ENCODE results near the gene PUSL1. TPM values are rescaled to one million over a fixed set of nuclear protein-coding genes. Genes with fewer than 3 reads are reported as not detected.

The PUSL1 gene
- total RNA-seq, 1 experiment from 2014 or later, result 31.3 TPM

DNA sequence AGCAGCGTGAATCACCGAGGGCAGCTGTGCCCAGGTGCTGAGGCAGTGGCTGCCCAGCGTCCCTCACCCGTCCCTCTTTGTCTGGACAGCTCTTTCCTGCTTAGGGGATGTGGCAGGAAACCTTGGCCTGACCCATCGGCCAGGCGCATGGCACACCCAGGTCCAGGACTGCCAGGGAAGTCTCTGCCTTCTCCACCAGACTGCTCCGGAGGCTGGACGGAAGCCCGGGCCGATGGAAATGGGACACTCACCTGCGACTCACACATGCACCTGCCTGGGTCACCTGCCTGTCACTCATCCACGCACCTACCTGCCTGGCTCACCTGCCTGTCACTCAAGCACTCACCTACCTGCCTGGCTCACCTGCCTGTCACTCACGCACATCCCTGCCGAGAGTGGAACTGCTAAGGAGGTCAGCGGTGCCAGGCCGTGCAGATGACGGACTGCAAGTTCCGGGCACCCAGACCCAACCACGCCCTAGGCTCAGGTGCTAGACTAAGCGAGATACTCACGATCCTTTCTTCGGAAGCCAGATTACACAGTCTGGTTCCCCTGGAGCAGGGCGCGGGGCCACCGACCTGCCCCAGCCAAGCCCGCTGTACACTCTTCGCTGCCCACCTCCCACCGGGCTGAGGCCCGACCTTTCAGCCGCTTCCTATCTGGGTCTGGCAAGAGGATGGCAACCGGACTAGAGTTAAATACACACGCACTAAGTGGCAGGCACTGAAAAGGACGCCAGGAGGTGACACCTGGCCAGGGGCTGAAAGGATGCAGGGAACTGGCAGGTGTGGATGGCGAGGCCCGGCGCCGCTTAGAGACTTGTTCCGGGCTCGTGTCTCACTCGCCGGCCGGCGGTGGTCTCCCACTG lies 35.8 kb upstream of the PUSL1 start:
- H3K4me1 ChIP-seq (ENCODE audit: insufficient read depth, low read length, poor library complexity, severe bottlenecking), result peaks cover 8% of the 10 kb centered on the region
- no TSS peak for BruUV-seq (replicated peaks)
- POLR2A ChIA-PET (ENCODE audit: low non-redundant PET), result no interaction called here
- peak overlapping the region; percentile 93 for H3K27ac ChIP-seq (ENCODE audit: low read depth, low read length, poor library complexity, severe bottlenecking)
- intact Hi-C loops (cut with micrococcal nuclease; ENCODE audit: unreplicated experiment), result no loop called here
- H3K9me3 ChIP-seq (ENCODE audit: low read depth, low read length, poor library complexity, severe bottlenecking), result no peaks in the 10 kb centered on the region
- peak overlapping the region; percentile 86 for H3K4me3 ChIP-seq (ENCODE audit: low read depth, low read length, poor library complexity, severe bottlenecking)
- peaks cover 15% of the 10 kb centered on the region for H3K36me3 ChIP-seq (ENCODE audit: insufficient read depth, low read length, poor library complexity, severe bottlenecking)
- TF ChIP-seq, protein P1, sequence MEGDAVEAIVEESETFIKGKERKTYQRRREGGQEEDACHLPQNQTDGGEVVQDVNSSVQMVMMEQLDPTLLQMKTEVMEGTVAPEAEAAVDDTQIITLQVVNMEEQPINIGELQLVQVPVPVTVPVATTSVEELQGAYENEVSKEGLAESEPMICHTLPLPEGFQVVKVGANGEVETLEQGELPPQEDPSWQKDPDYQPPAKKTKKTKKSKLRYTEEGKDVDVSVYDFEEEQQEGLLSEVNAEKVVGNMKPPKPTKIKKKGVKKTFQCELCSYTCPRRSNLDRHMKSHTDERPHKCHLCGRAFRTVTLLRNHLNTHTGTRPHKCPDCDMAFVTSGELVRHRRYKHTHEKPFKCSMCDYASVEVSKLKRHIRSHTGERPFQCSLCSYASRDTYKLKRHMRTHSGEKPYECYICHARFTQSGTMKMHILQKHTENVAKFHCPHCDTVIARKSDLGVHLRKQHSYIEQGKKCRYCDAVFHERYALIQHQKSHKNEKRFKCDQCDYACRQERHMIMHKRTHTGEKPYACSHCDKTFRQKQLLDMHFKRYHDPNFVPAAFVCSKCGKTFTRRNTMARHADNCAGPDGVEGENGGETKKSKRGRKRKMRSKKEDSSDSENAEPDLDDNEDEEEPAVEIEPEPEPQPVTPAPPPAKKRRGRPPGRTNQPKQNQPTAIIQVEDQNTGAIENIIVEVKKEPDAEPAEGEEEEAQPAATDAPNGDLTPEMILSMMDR (conservative IDR thresholded peaks at IDR 0.05; ENCODE audit: low read depth, low read length), result no peak
- no peak for TF ChIP-seq EZH2 (IDR thresholded peaks at IDR 0.05; ENCODE audit: borderline replicate concordance, low read depth, low read length, poor library complexity, severe bottlenecking)
- H3K27me3 ChIP-seq (replicated peaks; ENCODE audit: insufficient read depth, low read depth, low read length, poor library complexity), result no peaks in the 10 kb centered on the region
- DNase-seq (ENCODE audit: low spot score), result no peak
- CTCF ChIA-PET, result no interaction called here

DNA sequence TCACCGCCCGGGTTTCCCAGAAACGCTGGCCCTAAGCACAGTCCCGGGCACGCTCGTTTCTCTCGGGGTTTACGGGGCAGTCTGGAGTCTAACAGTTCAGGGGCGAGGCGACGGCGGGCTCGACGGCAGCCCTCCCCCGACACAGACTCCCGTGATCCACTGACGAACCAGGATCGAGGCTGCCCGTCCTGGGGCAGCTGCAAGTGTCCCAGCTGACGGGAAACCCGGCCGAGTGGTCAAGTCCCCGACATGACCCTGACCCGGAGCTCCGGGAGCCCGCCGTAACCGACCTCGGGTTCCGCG lies 35.2 kb upstream of the PUSL1 start:
- no peak for DNase-seq (ENCODE audit: low spot score)
- no TSS peak for BruUV-seq (replicated peaks)
- Histone ChIP-seq H3K9me3 (ENCODE audit: low read depth, low read length, poor library complexity, severe bottlenecking) (no peaks in the 10 kb centered on the region), H3K27me3 (replicated peaks; ENCODE audit: insufficient read depth, low read depth, low read length, poor library complexity) (no peaks in the 10 kb centered on the region), H3K36me3 (ENCODE audit: insufficient read depth, low read length, poor library complexity, severe bottlenecking) (peaks cover 9% of the 10 kb centered on the region), H3K4me1 (ENCODE audit: insufficient read depth, low read length, poor library complexity, severe bottlenecking) (peaks cover 8% of the 10 kb centered on the region), H3K4me3 (ENCODE audit: low read depth, low read length, poor library complexity, severe bottlenecking) (peak overlapping the region; percentile 86), H3K27ac (ENCODE audit: low read depth, low read length, poor library complexity, severe bottlenecking) (peak overlapping the region; percentile 93)
- intact Hi-C loops (cut with micrococcal nuclease; ENCODE audit: unreplicated experiment), result no loop called here
- ChIA-PET POLR2A (ENCODE audit: low non-redundant PET) (no interaction called here), CTCF (no interaction called here)
- TF ChIP-seq, protein P1 (conservative IDR thresholded peaks at IDR 0.05; ENCODE audit: low read depth, low read length), result no peak
- TF ChIP-seq EZH2 (IDR thresholded peaks at IDR 0.05; ENCODE audit: borderline replicate concordance, low read depth, low read length, poor library complexity, severe bottlenecking), result no peak

DNA sequence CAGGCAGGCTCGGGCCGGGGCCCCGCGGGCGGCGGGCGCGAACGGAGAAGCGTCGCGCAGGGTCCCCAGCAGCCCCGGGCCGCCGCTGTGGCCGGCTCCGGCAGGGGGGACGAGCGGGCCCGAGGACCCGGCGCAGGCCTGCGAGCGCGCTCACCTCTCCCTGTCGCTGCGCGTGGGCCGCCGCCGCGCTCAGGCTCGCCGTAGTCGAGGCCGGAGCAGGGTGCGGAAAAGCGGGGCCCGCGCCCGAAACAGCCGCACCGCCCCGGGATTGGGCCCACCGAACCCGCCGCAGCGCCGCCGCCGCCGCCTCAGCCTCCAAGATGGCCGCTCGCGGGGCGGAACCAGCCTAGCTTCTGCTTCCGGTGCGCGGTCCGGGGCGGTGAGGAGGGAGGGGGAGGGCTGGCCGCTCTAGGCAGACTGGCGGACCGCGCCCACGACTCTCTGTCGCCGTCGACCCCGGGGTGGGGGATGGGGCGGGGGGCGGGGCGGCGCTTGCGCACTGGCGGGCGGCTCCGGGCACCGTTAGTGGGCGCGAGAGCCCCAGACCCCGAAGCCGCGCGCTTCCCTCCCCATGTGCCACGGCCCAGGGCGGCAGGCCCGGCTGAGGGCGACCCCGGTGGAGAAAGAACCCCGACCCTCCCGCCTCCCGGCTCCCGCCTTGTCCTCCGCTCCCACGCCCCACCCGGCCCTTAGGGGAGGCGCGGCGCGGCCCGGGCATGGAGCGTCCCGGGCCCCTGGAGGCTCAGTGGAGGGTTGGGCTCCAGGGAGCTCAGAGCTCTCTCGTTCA lies 34.7 kb upstream of the PUSL1 start, which contains the start of gene UBE2J2:
UBE2J2 (minus strand) TSS at position 343 of the 787 bp plus-strand sequence. CDS start 5,862 bp downstream, outside the sequence.
- no peak for TF ChIP-seq EZH2 (IDR thresholded peaks at IDR 0.05; ENCODE audit: borderline replicate concordance, low read depth, low read length, poor library complexity, severe bottlenecking)
- TF ChIP-seq, protein P1 (conservative IDR thresholded peaks at IDR 0.05; ENCODE audit: low read depth, low read length), result no peak
- no TSS peak for BruUV-seq (replicated peaks)
- Histone ChIP-seq H3K27ac (ENCODE audit: low read depth, low read length, poor library complexity, severe bottlenecking) (peak within 1 kb of the TSS; percentile 93), H3K4me1 (ENCODE audit: insufficient read depth, low read length, poor library complexity, severe bottlenecking) (peaks cover 8% of the 10 kb centered on the region), H3K27me3 (replicated peaks; ENCODE audit: insufficient read depth, low read depth, low read length, poor library complexity) (no peaks in the 10 kb centered on the region), H3K9me3 (ENCODE audit: low read depth, low read length, poor library complexity, severe bottlenecking) (no peaks in the 10 kb centered on the region), H3K4me3 (ENCODE audit: low read depth, low read length, poor library complexity, severe bottlenecking) (peak within 1 kb of the TSS; percentile 86), H3K36me3 (ENCODE audit: insufficient read depth, low read length, poor library complexity, severe bottlenecking) (peaks cover 9% of the 10 kb centered on the region)
- CTCF ChIA-PET, result no interaction called here
- POLR2A ChIA-PET (ENCODE audit: low non-redundant PET), result no interaction called here
- intact Hi-C loops (cut with micrococcal nuclease; ENCODE audit: unreplicated experiment), result no loop called here
- DNase-seq (ENCODE audit: low spot score), result peak; percentile 94
